ENCODE measurements around the gene SERPINB1. TPM values are rescaled to one million over a fixed set of nuclear protein-coding genes. Genes with fewer than 3 reads are reported as not detected.

The SERPINB1 gene
- total RNA-seq, 3 donors from 2014 or later = 66.7 to 187 (median 132) TPM

GRCh38 chr6:2823104-2823850 lies 18.4 kb downstream of the SERPINB1 start:
- Histone ChIP-seq H3K4me1 (ENCODE audit: low read depth) (peaks cover 18% of the 10 kb centered on the region), H3K9me3 (no peaks in the 10 kb centered on the region), H3K4me3 (no peak overlapping the region), H3K36me3 (ENCODE audit: low read depth) (no peaks in the 10 kb centered on the region)
- intact Hi-C loops (cut with DNase I, micrococcal nuclease) = no loop called here
- ATAC-seq (peak; percentile 91), DNase-seq (peak in 1 of 3 donors; percentile 65)
- TF ChIP-seq CTCF (IDR thresholded peaks at IDR 0.05) = no peak

GRCh38 chr6:2821554-2821953 lies 20.1 kb downstream of the SERPINB1 start:
- no peak for TF ChIP-seq CTCF (IDR thresholded peaks at IDR 0.05)
- Histone ChIP-seq H3K4me3 (no peak overlapping the region), H3K9me3 (no peaks in the 10 kb centered on the region), H3K4me1 (ENCODE audit: low read depth) (peaks cover 21% of the 10 kb centered on the region), H3K36me3 (ENCODE audit: low read depth) (no peaks in the 10 kb centered on the region)
- ATAC-seq (no peak), DNase-seq (no peak)
- intact Hi-C loops (cut with DNase I, micrococcal nuclease) = no loop called here

- no peak for TF ChIP-seq CTCF (IDR thresholded peaks at IDR 0.05)
- ATAC-seq (no peak), DNase-seq (no peak)
- H3K4me3 ChIP-seq = no peak overlapping the region
- H3K4me1 ChIP-seq (ENCODE audit: low read depth) = peaks cover 21% of the 10 kb centered on the region
- peaks cover 9% of the 10 kb centered on the region for H3K9me3 ChIP-seq
- no peaks in the 10 kb centered on the region for H3K36me3 ChIP-seq (ENCODE audit: low read depth)
- intact Hi-C loops (cut with DNase I, micrococcal nuclease) = no loop called here
Measured at GRCh38 chr6:2820415-2820814, 21.2 kb downstream of the SERPINB1 start.

- peaks cover 9% of the 10 kb centered on the region for H3K9me3 ChIP-seq
- H3K36me3 ChIP-seq (ENCODE audit: low read depth) = no peaks in the 10 kb centered on the region
- no peak for ATAC-seq
- H3K4me3 ChIP-seq = no peak overlapping the region
- intact Hi-C loops (cut with DNase I, micrococcal nuclease) = no loop called here
- H3K4me1 ChIP-seq (ENCODE audit: low read depth) = peaks cover 21% of the 10 kb centered on the region
- no peak for DNase-seq
- TF ChIP-seq CTCF (IDR thresholded peaks at IDR 0.05) = no peak
Measured at GRCh38 chr6:2819978-2820377, 21.7 kb downstream of the SERPINB1 start.

- TF ChIP-seq CTCF (IDR thresholded peaks at IDR 0.05) = no peak
- no peak overlapping the region for H3K4me3 ChIP-seq
- H3K4me1 ChIP-seq (ENCODE audit: low read depth) = peaks cover 21% of the 10 kb centered on the region
- intact Hi-C loops (cut with DNase I, micrococcal nuclease) = no loop called here
- DNase-seq (no peak), ATAC-seq (no peak)
- H3K36me3 ChIP-seq (ENCODE audit: low read depth) = no peaks in the 10 kb centered on the region
- peaks cover 9% of the 10 kb centered on the region for H3K9me3 ChIP-seq
Measured at GRCh38 chr6:2819115-2819514, 22.5 kb downstream of the SERPINB1 start.

Measured in mucosa of descending colon (tissue), 3 donors.